Measurements from ENCODE around the gene FRMPD4.
"Not testable (repeated sequence)": the region's sequence is repeated elsewhere in the genome, so short reads cannot be mapped to it uniquely, and the experiment has no call there.

Gene FRMPD4

DNA sequence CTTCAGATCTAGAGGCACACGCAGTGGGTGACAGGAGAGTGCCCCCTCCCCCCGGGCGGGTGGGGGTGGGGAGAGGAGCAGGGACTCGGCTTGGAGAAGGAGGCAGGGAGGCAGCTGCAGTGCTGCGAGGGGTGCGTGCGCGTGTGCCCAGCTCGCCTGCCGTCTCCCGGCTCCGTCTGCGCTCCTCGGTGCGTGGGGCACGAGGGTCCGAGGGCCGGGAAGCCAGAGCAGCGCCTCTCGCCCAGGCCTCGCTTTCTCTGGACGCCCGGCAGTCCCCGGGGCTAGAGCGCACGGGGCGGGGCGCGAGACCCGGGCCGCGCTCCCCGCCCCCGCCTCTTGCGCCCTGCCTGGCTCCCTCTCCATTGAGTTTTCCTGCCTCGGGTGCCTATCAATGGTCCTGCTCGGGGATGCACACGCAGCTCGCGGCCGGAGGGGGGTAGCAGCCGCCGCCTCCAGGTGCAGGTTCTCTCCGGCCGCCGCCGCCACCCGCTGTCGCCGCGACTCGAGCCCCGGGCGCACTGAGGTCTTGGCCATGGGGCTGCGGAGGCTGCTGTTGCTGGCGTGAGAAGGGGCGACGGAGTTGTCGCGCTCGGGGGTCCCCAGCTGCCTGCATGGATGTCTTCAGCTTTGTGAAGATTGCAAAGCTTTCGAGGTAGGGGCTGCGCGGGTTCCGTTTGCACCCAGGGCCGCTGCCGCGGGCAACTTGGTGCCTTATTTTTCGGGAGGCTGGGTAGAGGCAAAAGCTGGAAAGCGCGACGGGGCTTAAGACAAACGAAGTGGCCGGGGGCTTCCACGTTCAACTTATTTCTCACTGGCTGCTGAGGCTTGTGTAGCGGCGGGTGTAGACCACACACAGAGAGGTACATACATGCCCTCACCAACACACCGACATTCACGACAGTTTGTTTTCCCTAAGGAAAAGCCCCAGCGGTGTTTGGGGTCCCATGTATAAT lies at the start of gene FRMPD4:
FRMPD4 (plus strand) TSS at position 113 of the 953 bp plus-strand sequence; CDS start at position 612, 499 bp downstream.
- peak; percentile 66 for DNase-seq (ENCODE audit: low read depth)

DNA sequence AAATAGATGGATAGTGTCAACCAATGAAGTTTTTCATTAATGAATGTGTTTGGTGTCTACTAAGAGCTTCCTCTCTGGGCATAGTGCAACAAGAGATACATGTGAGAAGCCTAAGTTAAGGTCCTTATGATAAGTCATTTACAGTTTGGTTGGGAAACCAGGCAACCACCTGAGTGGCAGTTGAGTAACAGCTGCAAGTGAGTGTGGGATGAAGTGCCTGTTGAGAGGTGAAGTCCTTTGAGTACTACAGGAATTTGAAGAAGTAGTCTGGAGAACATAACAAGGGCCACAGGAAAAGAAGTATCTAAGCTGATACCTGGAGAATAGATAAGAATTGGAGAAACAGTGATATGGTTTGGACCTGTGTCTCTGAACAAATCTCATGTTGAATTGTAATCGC lies 48.5 kb upstream of the FRMPD4 start:
- no peak for DNase-seq (ENCODE audit: low read depth)

DNA sequence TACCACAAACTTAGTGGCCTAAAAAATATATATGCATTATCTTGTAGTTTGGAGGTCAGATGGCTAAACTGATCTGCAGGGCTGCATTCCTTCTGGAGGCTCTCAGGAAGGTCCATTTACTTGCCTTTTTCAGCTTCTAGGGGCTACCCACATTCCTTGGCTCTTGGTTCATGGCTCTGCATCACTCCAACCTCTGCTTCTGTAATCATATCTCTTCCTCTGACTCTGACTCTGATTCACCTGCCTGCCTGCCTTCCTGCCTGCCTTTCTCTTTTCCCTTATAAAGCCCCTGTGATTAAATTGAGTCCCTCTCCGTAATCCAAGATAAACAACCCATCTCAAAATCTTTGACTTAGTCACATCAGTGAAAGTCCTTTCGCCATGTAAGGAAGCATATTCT lies 25.0 kb upstream of the FRMPD4 start:
- DNase-seq (ENCODE audit: low read depth): peak; percentile 61

DNA sequence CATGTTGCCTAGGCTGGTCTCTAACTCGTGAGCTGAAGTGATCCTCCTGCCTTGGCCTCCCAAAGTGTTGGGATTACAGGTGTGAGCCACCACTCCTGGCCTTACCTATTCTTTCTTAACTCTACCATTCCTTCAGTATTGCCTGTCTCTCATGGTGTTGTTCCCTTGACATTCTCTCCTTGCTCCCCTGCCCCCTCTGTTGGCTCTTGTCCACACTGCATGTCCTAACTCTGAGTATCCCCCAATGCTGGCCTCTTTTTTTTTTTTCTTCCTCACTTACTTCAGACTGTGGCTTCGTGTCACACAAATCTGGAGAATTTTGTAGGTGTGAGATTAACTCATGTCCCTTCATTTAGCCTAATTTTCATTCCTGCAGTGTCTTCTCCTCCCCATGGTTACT lies 22.9 kb upstream of the FRMPD4 start:
- DNase-seq (ENCODE audit: low read depth): peak; percentile 38

DNA sequence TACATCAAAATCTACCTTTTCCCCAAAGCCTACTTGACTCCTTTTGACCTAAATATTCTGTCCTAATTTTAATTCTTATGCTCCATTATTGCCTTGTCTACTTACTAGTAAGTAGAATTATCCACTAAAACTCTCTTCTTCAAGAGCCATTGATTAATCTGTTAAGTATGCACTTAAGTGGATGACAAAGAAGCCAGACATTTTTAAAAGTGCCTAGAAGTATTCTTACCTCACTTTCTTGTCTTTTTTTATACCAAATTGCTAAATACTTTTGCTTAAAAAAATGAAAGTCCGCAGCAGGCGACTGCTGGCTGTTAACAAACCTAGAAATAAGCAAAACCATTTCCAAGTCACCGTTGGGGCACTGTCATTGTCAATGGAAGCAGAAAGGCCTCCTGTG lies 20.1 kb upstream of the FRMPD4 start:
- DNase-seq (ENCODE audit: low read depth): peak; percentile 50

DNA sequence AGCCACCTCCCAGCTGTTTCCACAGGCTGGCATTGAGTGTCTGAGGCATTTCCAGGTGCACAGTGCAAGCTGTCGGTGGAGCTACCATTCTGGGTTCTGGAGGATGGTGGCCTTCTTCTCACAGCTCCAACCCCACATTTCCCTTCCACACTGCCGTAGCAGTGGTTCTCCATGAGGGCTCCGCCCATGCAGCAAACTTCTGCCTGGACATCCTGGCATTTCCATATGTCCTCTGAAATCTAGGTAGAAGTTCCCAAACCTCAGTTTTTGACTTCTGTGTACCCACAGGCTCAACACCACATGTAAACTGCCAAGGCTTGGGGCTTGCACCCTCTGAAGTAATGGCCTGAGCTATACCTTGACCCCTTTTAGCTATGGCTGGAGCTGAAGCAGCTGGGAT lies 10.3 kb upstream of the FRMPD4 start:
- DNase-seq (ENCODE audit: low read depth): no peak

DNA sequence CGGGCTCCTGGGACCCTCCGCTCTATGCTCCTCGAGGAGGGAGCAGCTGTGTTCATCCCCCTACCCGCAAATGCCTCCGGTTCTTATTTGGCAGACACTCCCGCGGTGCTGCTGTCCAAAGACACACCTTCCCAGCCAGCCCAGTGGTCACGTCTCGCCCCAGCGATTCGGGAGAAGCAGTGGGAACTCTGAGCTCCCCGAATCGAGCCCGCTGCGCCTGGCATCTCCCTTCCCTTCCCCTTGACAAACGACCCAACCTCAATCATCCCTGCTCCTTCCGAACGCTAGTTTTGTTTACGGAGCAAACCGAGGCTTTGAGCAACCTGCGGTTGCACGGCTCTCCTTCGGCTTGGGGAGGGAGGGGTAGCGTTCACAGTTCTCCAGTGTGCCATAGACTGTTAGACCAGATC lies 317 bp upstream of the FRMPD4 start:
- DNase-seq (ENCODE audit: low read depth): peak; percentile 30

DNA sequence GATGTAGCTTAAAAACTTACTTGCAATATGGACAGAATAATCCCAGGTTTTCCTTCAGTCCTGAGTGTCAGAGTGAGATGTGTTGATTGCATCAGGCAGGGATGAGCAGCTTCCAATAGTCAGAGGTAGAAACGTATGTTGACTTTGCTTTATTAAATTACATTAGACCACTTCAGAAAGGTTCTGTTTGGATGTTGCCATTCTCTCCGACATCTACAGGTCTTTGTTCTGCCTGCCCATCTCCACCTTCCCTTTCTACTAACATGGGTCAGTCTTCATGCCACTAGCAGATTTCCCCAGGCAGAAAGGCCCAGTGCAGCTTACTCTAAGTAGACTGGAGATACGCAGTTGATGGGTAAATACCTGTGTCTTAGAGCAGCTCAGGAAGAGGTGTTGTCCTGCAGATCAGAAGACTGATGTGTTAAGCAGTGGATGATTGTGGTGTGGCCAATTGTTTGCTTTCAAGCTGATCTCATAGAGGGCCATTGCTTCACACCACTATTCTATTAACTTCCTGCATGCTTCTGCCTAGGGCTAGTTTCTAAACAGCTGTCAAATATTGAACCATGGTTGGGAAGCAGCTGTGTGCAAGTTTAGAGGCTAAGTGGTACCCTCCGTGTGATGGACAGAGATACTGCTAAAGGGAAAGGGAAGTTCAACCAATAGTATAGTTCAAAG lies 1.8 kb downstream of the FRMPD4 start:
- DNase-seq (ENCODE audit: low read depth): peak; percentile 17

DNA sequence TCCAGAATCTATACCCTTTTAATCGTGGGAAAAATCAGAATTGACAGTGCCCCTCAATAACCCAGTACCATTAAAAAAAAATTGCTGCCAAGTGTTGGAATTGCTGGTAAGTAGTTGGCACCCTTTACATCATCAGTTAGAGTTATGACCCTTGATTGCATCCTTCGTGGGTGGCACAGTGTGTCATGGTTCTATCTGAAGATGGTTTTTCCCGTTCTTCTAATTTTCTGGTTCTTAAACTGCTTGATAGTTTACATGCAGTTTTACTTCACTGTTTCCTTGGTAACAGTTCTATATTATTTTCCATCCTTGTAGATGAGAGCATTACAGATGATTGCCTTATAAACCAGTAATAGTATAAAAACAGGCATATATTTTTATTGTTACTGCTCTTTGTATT lies 3.2 kb downstream of the FRMPD4 start:
- DNase-seq (ENCODE audit: low read depth): no peak

DNA sequence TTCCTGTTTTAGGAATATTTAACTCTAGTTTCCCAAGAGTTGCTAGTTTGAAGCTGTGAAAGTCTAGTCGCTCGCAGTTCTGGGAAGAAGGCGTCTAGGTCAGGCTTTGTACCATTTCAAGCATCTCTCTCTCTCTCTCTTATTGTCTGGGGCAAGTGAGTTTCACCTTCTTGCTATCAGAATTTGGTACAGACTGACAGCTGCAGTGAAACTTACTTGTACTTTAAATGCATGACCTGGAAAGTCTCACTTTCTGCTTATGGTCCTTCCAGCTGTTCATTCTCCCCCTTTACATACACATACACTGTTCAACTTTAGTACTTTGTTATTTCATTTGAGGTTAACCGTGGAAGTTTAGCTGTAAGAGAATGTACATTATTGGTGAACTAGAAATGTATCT lies 4.4 kb downstream of the FRMPD4 start:
- DNase-seq (ENCODE audit: low read depth): no peak

DNA sequence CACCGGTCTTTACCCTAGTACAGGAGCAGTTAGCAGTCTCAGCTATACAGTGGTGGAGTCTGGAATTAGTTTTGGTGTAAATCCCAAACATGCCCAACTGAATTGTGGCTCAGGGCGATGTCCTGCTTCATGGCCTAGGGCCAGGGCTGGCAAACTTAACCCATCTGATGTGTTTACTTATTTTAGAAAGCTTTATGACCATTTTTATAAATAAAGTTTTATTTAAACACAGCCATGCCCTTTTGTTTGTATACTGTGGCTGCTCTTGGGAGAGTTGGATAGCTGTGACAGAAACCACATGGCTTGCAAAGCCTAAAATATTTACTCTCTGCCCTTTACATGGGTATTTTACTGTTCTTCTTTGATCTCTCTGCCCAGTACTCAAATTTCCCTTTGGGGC lies 7.1 kb downstream of the FRMPD4 start:
- DNase-seq (ENCODE audit: low read depth): no peak

DNA sequence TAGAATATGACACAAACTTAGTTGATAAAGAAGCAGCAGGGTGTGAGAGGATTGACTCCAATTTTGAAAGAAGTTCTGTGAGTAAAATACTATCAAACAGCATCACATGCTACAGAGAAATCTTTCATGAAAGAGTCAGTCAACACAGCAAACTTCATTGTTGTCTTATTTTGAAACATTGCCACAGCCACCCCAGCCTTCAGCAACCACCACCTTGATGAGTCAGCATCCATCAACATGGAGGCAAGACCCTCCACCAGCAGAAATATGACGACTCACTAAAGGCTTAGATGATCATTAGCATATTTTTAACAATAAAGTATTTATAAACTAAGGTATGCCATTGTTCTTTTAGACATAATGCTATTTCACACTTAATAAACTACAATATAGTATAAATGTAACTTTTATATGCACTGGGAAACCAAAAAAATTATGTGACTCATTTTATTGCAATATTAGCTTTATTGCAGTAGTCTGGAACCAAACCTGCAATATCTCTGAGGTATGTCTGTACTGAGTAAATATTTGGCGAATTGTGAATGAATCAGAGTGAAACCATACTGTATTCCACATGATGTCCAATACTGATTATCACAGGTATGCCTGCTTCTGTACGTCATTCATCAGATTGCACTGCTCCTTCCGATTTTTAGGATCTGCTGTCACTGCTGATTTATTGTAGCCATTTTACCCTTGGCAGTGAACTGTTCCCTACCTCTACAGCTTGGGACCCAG lies 11.6 kb downstream of the FRMPD4 start:
- DNase-seq (ENCODE audit: low read depth): no peak

DNA sequence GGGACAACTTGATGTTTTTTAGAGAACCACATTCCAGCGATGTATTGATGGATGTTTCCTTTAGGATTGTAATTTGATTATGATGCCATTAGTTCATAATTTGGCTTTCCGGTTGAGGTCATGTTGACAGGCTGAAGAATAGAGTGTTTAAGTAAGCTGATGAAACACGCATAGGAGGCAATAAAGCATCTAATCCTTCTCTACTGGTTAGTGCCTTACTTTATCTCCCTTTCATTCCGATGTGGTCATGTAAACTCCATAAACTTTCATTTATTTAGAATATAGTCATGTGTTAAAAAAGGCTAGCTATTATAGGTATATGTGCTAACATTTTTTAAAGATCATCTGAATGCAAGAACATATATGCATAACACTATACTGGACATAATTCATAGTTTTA lies 15.0 kb downstream of the FRMPD4 start:
- DNase-seq (ENCODE audit: low read depth): no peak

DNA sequence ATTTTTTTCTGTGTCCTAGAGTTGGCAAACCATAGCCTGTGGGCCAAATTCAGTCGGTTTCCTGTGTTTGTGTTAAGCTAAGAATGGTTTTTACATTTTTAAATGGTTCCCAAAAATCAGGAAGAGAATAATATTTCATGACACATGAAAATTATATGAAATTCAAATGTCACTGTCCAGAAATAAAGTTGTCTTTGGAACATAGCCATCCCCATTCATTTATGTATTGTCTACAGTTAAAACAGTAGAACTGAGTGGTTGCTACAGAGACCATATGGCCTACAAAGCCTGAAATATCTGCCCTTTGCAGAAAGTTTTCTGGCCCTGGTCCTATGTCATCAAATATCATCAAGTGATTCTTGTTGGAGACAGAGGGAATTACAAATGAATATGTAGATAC lies 15.5 kb downstream of the FRMPD4 start:
- no peak for DNase-seq (ENCODE audit: low read depth)

DNA sequence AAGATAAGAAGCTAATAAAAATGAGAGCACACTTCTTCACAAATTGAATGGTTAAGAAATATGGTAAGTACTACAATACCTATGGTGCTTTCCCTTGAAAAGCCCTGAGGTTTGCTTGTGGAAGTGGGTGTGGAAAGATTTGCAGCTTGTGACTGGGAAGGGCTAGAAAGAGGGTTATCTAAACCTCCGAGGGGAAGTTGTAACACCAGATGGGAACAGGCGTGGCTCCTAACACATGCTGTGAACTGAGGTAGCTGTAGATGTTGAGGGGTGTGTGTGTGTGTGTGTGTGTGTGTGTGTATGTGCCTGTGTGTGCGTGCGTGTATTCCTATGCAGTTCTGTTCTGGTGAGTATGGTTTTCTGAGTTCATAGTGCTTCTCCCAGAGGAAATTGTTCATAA lies 21.5 kb downstream of the FRMPD4 start:
- DNase-seq (ENCODE audit: low read depth): no peak

DNA sequence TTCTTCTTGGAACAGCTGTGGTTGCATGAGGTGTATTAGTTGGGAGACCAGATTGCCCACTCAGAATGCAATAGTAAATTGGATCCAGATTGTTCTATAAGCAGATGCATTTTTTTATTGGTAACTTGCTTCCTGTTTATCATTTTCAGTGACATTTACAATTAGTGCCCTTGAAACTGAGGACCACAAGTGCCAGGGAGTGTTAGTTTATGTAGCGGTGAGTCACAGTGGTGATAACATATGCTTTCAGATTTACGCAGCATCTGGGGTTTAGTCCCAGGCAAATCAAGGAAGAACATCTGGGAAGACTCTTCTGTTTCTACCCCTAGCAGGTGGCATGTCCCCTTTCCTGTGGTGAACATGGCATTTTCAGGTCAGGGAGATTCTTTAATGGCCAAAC lies 24.1 kb downstream of the FRMPD4 start:
- DNase-seq (ENCODE audit: low read depth): peak; percentile 25

DNA sequence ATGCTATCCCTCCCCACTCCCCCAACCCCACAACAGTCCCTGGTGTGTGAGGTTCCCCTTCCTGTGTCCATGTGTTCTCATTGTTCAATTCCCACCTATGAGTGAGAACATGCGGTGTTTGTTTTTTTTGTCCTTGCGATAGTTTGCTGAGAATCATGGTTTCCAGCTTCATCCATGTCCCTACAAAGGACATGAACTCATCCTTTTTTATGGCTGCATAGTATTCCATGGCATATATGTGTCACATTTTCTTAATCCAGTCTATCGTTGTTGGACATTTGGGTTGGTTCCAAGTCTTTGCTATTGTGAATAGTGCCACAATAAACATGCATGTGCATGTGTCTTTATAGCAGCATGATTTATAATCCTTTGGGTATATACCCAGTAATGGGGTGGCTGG lies 25.9 kb downstream of the FRMPD4 start:
- DNase-seq (ENCODE audit: low read depth): not testable (repeated sequence)

DNA sequence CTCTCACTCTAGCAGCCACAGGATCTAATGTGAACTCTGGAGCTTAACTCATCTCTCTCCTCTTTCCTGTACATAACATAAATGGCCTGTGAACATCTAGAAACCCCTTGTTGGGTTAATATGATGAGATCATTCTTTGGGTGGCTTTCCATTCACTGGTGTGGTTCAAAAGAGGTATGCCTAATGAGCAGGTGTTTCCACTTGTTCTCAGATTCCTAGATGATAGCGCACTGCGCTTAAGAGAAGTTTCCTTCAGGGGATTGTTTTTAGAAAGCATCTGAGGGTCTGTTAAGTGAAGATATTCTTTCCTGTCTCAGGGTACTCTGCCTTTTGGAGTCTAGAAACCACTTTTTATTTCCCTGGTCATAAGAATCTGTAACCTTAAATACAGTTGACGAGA lies 32.5 kb downstream of the FRMPD4 start:
- DNase-seq (ENCODE audit: low read depth): no peak

DNA sequence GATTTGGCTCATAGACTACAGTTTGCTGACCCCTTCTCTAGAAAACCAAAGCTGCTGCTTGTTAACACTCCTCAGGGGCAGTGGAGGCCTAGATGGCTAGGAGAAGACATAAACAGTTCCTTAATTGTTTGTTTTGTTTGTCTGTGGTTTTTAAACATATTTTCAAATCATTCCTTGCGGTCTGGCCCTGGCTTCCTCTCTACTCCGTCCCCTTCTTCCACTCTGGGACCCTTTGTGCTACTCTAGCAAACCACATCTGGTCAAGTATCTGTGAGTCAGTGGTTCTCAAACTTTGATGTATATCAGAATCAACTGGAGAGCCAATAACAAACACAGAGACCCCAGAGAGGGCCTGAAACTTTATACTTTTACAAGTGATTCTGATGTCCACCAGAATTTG lies 36.1 kb downstream of the FRMPD4 start:
- peak; percentile 13 for DNase-seq (ENCODE audit: low read depth)

DNA sequence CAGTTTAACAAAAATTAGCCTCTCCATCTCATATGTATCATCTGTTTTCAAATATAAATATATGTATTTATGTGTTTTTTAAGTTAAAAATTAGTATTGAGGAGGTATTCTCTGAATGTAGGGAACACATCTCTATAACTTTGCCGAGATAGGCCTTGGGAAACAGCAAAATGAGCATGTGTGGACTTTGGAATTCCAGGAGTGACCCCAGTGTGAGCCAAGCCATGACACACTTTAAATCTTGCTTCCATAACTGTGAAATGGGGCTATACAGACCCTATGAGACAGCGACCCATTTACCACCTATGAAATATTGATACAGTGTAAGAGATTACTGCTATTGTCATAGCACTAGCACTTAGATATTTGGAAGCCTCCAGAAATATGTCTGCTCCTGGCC lies 58.8 kb downstream of the FRMPD4 start:
- DNase-seq (ENCODE audit: low read depth): no peak

DNA sequence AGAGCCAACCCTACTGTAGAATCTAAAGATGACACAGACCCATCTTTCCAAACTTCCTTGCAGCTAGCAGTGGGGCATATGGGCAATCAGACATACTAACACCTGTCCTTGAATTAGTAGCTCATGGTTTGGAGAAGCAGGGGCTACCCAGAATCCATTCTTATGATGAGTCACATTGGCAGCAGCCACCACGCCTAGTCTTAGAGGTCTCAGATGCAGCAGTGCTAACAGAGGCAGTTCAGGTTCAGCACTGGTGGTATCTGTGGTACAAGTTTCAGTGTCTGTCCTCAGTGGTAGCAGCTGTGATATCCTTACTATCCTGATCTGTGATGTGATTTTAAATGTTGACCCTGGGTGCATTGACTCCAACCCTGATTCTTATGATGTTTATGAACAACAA lies 68.1 kb downstream of the FRMPD4 start:
- DNase-seq (ENCODE audit: low read depth): no peak

DNA sequence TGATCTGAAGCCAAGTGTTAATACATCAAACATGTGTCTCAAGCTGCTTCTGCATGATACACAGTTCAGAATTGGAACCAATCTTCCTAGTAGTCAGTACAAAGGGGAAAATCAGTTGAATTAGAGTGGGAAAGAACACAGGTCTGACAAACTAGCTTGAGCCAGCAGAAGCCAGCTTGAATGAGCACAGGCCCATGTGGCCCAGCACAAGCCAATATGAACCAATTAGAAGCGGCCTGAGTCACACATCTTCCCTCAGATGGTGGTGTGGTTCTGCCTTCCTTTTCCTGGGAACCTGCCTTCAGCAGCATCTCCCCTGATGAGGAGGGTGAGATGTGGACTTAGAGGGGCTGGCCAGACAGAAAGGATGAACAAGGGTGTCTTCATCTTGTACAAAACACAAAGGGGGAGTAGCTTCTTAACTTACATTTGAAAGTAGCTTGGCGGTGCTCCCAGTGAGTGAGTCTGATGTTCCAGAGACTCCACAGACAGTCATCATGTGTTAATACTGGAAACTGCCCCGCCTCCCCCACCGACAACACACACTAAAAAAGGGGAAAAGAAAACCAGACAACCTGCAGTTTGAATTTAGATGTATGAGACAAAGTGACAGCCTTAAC lies 72.0 kb downstream of the FRMPD4 start:
- DNase-seq (ENCODE audit: low read depth): peak; percentile 84

All from ELR (cell line).